ENCODE results near the gene GRB2. TPM values are rescaled to one million over a fixed set of nuclear protein-coding genes. Genes with fewer than 3 reads are reported as not detected.

GRB2 gene
- total and polyA plus RNA-seq, 3 experiments from 2014 or later = 158 to 189 (median 180) TPM

- no peak for DNase-seq
- ChIA-PET CTCF (interaction anchor here (0.6 to 1.9 kb wide), 5 partner anchors 10 to 96 kb away, joined by 3 to 5 read pairs (median 3); partner anchors contain the start of genes MIF4GD and SLC25A19), POLR2A (interaction anchor here (0.7 kb wide), 2 partner anchors 27 to 91 kb away, joined by 3 to 7 read pairs; partner anchors contain the start of gene SLC25A19)
- Histone ChIP-seq H3K27me3 (ENCODE audit: insufficient read depth, low read length, poor library complexity, severe bottlenecking) (no peaks in the 10 kb centered on the region), H3K9me3 (ENCODE audit: low read length) (no peaks in the 10 kb centered on the region), H3K4me1 (ENCODE audit: insufficient read depth, low read length) (peaks cover 5% of the 10 kb centered on the region), H3K36me3 (ENCODE audit: insufficient read depth, low read length) (peaks cover 16% of the 10 kb centered on the region), H3K4me3 (ENCODE audit: low read length) (no peak overlapping the region), H3K27ac (ENCODE audit: low read depth, low read length) (no peak overlapping the region)
- Mint-ChIP-seq H3K4me3 (no peak overlapping the region), H3K27ac (peak overlapping the region in 3 of 8 donors; percentile 57 to 77 (median 68)), H3K36me3 (peaks cover 0 to 40% (median 2%) of the 10 kb centered on the region in 3 donors), H3K4me1 (peaks cover 0 to 4% (median 4%) of the 10 kb centered on the region in 3 donors), H3K9me3 (no peaks in the 10 kb centered on the region), H3K27me3 (no peaks in the 10 kb centered on the region)
Measured at GRCh38 chr17:75316253-75316652, 89.2 kb downstream of the GRB2 start.

- H3K4me1 Mint-ChIP-seq = peaks cover 0 to 4% (median 4%) of the 10 kb centered on the region in 3 donors
- peak overlapping the region in 1 of 7 donors; percentile 51 for H3K4me3 Mint-ChIP-seq
- no peaks in the 10 kb centered on the region for H3K9me3 Mint-ChIP-seq
- ChIA-PET POLR2A (interaction anchor here (0.7 kb wide), 2 partner anchors 27 to 91 kb away, joined by 3 to 7 read pairs; partner anchors contain the start of gene SLC25A19), CTCF (interaction anchor here (0.7 to 1.9 kb wide), 5 partner anchors 11 to 91 kb away, joined by 3 to 5 read pairs (median 3); partner anchors contain the start of genes MIF4GD and SLC25A19)
- Histone ChIP-seq H3K9me3 (ENCODE audit: low read length) (no peaks in the 10 kb centered on the region), H3K4me1 (ENCODE audit: insufficient read depth, low read length) (peaks cover 5% of the 10 kb centered on the region), H3K4me3 (ENCODE audit: low read length) (no peak overlapping the region), H3K27ac (ENCODE audit: low read depth, low read length) (no peak overlapping the region), H3K27me3 (ENCODE audit: insufficient read depth, low read length, poor library complexity, severe bottlenecking) (no peaks in the 10 kb centered on the region), H3K36me3 (ENCODE audit: insufficient read depth, low read length) (peaks cover 16% of the 10 kb centered on the region)
- no peak for DNase-seq
- H3K36me3 Mint-ChIP-seq = peaks cover 0 to 36% (median 2%) of the 10 kb centered on the region in 3 donors
- peak overlapping the region in 3 of 8 donors; percentile 57 to 77 (median 68) for H3K27ac Mint-ChIP-seq
- H3K27me3 Mint-ChIP-seq = no peaks in the 10 kb centered on the region
Measured at GRCh38 chr17:75315541-75316243, 89.8 kb downstream of the GRB2 start.

GRCh38 chr17:75313941-75314551, 91.4 kb downstream of the GRB2 start:
- H3K9me3 ChIP-seq (ENCODE audit: low read length) = no peaks in the 10 kb centered on the region
- H3K4me3 ChIP-seq (ENCODE audit: low read length) = no peak overlapping the region
- Mint-ChIP-seq H3K4me1 (peaks cover 0 to 4% (median 4%) of the 10 kb centered on the region in 3 donors), H3K9me3 (no peaks in the 10 kb centered on the region), H3K4me3 (no peak overlapping the region), H3K36me3 (peaks cover 0 to 22% (median 0%) of the 10 kb centered on the region in 3 donors), H3K27me3 (no peaks in the 10 kb centered on the region), H3K27ac (peak overlapping the region in 6 of 8 donors; percentile 4 to 75 (median 46))
- no peaks in the 10 kb centered on the region for H3K27me3 ChIP-seq (ENCODE audit: insufficient read depth, low read length, poor library complexity, severe bottlenecking)
- peaks cover 5% of the 10 kb centered on the region for H3K4me1 ChIP-seq (ENCODE audit: insufficient read depth, low read length)
- DNase-seq = no peak
- H3K36me3 ChIP-seq (ENCODE audit: insufficient read depth, low read length) = peaks cover 8% of the 10 kb centered on the region
- ChIA-PET CTCF (no interaction called here), POLR2A (no interaction called here)
- no peak overlapping the region for H3K27ac ChIP-seq (ENCODE audit: low read depth, low read length)

GRCh38 chr17:75308732-75309629, 96.5 kb downstream of the GRB2 start:
- ChIA-PET CTCF (interaction anchor here (1.2 to 1.7 kb wide), 2 partner anchors 14 to 104 kb away, joined by 3 to 5 read pairs; no protein-coding TSS in a partner anchor), POLR2A (interaction anchor here (0.5 to 0.7 kb wide), 2 partner anchors 12 to 162 kb away, joined by 3 to 5 read pairs; no protein-coding TSS in a partner anchor)
- Histone ChIP-seq H3K36me3 (ENCODE audit: insufficient read depth, low read length) (no peaks in the 10 kb centered on the region), H3K9me3 (ENCODE audit: low read length) (no peaks in the 10 kb centered on the region), H3K27me3 (ENCODE audit: insufficient read depth, low read length, poor library complexity, severe bottlenecking) (no peaks in the 10 kb centered on the region), H3K4me3 (ENCODE audit: low read length) (no peak overlapping the region), H3K4me1 (ENCODE audit: insufficient read depth, low read length) (peaks cover 5% of the 10 kb centered on the region), H3K27ac (ENCODE audit: low read depth, low read length) (no peak overlapping the region)
- H3K9me3 Mint-ChIP-seq = no peaks in the 10 kb centered on the region
- H3K27me3 Mint-ChIP-seq = no peaks in the 10 kb centered on the region
- H3K4me3 Mint-ChIP-seq = no peak overlapping the region
- no peak for DNase-seq
- peaks cover 0 to 4% (median 0%) of the 10 kb centered on the region in 3 donors for H3K4me1 Mint-ChIP-seq
- H3K36me3 Mint-ChIP-seq = peaks cover 0 to 2% (median 0%) of the 10 kb centered on the region in 3 donors
- peak overlapping the region in 1 of 8 donors; percentile 52 for H3K27ac Mint-ChIP-seq

GRCh38 chr17:75307957-75308731, 97.3 kb downstream of the GRB2 start:
- H3K4me1 Mint-ChIP-seq = peaks cover 0 to 2% (median 0%) of the 10 kb centered on the region in 3 donors
- Histone ChIP-seq H3K36me3 (ENCODE audit: insufficient read depth, low read length) (no peaks in the 10 kb centered on the region), H3K4me1 (ENCODE audit: insufficient read depth, low read length) (peaks cover 5% of the 10 kb centered on the region), H3K9me3 (ENCODE audit: low read length) (no peaks in the 10 kb centered on the region), H3K27ac (ENCODE audit: low read depth, low read length) (no peak overlapping the region), H3K4me3 (ENCODE audit: low read length) (no peak overlapping the region), H3K27me3 (ENCODE audit: insufficient read depth, low read length, poor library complexity, severe bottlenecking) (no peaks in the 10 kb centered on the region)
- DNase-seq = no peak
- H3K36me3 Mint-ChIP-seq = no peaks in the 10 kb centered on the region
- no peak overlapping the region for H3K4me3 Mint-ChIP-seq
- no peaks in the 10 kb centered on the region for H3K27me3 Mint-ChIP-seq
- peak overlapping the region in 3 of 8 donors; percentile 17 to 42 (median 29) for H3K27ac Mint-ChIP-seq
- ChIA-PET POLR2A (no interaction called here), CTCF (interaction anchor here (1.2 to 1.7 kb wide), 2 partner anchors 15 to 104 kb away, joined by 3 to 5 read pairs; no protein-coding TSS in a partner anchor)
- H3K9me3 Mint-ChIP-seq = no peaks in the 10 kb centered on the region

GRCh38 chr17:75301502-75302206, 103.8 kb downstream of the GRB2 start:
- no peaks in the 10 kb centered on the region for H3K36me3 Mint-ChIP-seq
- POLR2A ChIA-PET = interaction anchor here (0.5 kb wide), 1 partner anchor 13 kb away, joined by 3 read pairs; no protein-coding TSS in a partner anchor
- Histone ChIP-seq H3K27me3 (ENCODE audit: insufficient read depth, low read length, poor library complexity, severe bottlenecking) (no peaks in the 10 kb centered on the region), H3K4me1 (ENCODE audit: insufficient read depth, low read length) (no peaks in the 10 kb centered on the region), H3K4me3 (ENCODE audit: low read length) (no peak overlapping the region), H3K9me3 (ENCODE audit: low read length) (no peaks in the 10 kb centered on the region), H3K27ac (ENCODE audit: low read depth, low read length) (no peak overlapping the region), H3K36me3 (ENCODE audit: insufficient read depth, low read length) (no peaks in the 10 kb centered on the region)
- H3K27me3 Mint-ChIP-seq = no peaks in the 10 kb centered on the region
- no peak for DNase-seq
- CTCF ChIA-PET = interaction anchor here (1.2 kb wide), 1 partner anchor 12 kb away, joined by 4 read pairs; the partner anchor contains the start of gene SLC25A19
- peaks cover 0 to 8% (median 5%) of the 10 kb centered on the region in 3 donors for H3K4me1 Mint-ChIP-seq
- no peak overlapping the region for H3K27ac Mint-ChIP-seq
- no peaks in the 10 kb centered on the region for H3K9me3 Mint-ChIP-seq
- H3K4me3 Mint-ChIP-seq = no peak overlapping the region

Measured in CD8-positive, alpha-beta memory T cell (primary cell).